ENCODE measurements around the gene FOXP1. TPM values are rescaled to one million over a fixed set of nuclear protein-coding genes. Genes with fewer than 3 reads are reported as not detected.

FOXP1 gene
- total and polyA plus RNA-seq, 2 of the 8 experiments (the other 6 are each of a cell fraction or from before 2014, with no cell fraction given): 13.9 to 25.4 TPM

- TF ChIP-seq NANOG (IDR thresholded peaks at IDR 0.05; ENCODE audit: insufficient read depth, low read depth, low read length, poor library complexity, severe bottlenecking) (no peak), GTF2F1 (IDR thresholded peaks at IDR 0.05; ENCODE audit: borderline replicate concordance, low read depth, low read length) (no peak), TEAD4 (IDR thresholded peaks at IDR 0.05; ENCODE audit: low read depth, low read length) (no peak), TAF1 (IDR thresholded peaks at IDR 0.05; ENCODE audit: low read depth, low read length) (no peak)
Measured at GRCh38 chr3:71268462-71268999, 315.0 kb downstream of the FOXP1 start (continued).

Data from H1 (cell line).